ENCODE measurements around the gene HS6ST1. TPM values are rescaled to one million over a fixed set of nuclear protein-coding genes. Genes with fewer than 3 reads are reported as not detected.

The HS6ST1 gene
- total and polyA plus RNA-seq, 2 of the 4 experiments (the other 2 are of a cell fraction), result 29.9 to 36.9 TPM

DNA sequence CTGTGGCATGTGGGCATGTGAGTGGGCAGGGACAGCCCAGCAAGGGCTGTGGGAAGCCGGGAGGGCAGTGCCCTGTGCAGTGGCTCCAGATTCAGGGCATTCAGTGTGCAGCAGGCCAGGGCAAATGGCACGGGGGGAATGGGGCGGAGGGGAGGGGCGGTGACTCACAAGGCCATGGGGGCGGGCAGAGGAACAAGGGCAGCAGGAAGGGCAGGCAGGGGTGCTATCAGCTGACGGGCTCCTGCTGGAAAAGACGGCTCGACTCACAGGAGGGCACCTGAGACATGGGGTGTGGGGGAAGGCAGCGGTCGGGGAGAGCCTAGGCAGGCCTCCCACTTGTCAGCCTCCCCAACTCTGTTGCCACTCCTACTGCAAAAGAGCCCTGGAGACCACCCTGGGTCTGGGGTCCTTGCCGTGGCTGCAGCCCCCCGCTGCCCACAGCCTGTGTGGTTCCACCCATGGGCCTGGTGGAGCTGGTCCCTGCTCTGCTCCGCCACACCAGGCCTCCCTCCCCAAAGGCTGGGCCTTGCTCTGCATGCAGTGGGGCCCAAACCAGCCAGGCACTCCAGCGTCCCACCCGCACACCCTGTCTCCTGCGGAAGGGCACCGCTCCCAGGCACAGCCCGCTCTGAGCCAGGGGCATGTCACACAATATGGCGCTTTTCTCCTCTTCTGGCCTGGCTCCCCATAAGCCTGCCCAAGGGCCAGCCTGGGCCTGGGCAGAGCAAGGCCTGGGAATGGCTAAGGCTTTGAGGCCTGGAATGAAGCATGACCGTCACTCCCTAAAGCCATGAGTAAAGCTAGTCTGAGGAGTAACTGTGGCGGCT lies 25.9 kb downstream of the HS6ST1 start (continued):
- TF ChIP-seq MAZ (IDR thresholded peaks at IDR 0.05; ENCODE audit: borderline replicate concordance, low read depth, low read length) (no peak), FOS (IDR thresholded peaks at IDR 0.05; ENCODE audit: low read depth, low read length) (no peak)

DNA sequence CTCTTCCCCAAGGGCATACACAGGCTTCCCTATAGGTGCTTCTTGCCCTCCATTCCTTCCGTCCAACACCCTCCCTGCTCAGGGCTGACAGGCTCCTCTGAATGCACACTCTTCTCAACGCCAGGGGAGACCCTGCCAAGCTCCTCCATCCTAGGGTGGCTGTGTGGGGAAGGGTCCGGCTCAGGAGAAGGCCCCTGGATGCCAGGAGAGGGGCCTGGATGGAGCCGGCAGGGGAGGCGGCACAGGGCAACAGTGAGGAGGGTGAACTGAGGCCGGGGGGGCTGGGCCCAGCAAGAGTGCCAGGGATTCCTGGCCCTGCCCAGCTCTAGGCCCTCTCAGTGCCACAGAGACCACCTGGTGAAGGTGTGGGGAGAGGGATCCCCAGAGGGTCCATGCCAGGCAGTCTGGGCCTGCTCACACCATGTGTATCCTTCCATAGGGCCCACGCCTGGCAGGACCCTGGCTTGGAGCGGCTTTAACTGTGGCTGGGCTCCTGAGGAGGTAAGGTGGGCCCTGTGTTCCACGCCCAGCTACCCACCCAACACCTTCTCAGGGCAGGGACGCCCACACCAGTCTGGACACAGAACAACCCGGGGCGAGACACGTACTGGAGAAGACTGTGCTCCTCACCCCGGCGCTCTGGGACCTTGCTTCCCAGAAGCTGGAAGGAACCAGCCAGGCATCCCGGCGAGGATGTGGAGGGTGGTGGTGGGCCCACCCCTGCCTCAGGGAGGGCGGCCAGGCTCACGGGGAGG lies 26.6 kb downstream of the HS6ST1 start:
- dilution Hi-C loops (cut with HindIII; ENCODE audit: low sequenced_read_pairs, unreplicated experiment), result no loop called here
- H4K20me1 ChIP-seq (ENCODE audit: insufficient read depth, low read length), result peaks cover 96% of the 10 kb centered on the region

More for the DNA sequence above, 26.6 kb downstream of the HS6ST1 start:
- Histone ChIP-seq H4K5ac (ENCODE audit: low read depth, low read length) (no peak overlapping the region), H3K9me1 (ENCODE audit: insufficient read depth, low read length) (peaks cover 32% of the 10 kb centered on the region), H2AFZ (replicated peaks; ENCODE audit: low read length, poor library complexity) (no peak overlapping the region), H3K27ac (ENCODE audit: insufficient read depth, low read length) (no peak overlapping the region), H3K4ac (ENCODE audit: low read depth, low read length) (no peak overlapping the region), H3K9ac (ENCODE audit: low read depth, low read length) (no peak overlapping the region), H3K9me3 (ENCODE audit: control insufficient read depth, insufficient read depth, low read length) (no peaks in the 10 kb centered on the region), H3K18ac (ENCODE audit: low read depth, low read length) (no peak overlapping the region), H3K4me3 (ENCODE audit: insufficient read depth, low read depth, low read length) (no peak overlapping the region), H3K36me3 (ENCODE audit: control insufficient read depth, insufficient read depth, low read length) (peaks cover 39% of the 10 kb centered on the region; the same call in 1 of the 2 replicates), H3K14ac (replicated peaks; ENCODE audit: low read depth, low read length) (no peak overlapping the region), H2BK5ac (ENCODE audit: low read depth, low read length, poor library complexity, severe bottlenecking) (peak overlapping the region; percentile 3), H2BK120ac (ENCODE audit: low read depth, low read length) (no peak overlapping the region), H3K4me2 (ENCODE audit: low read depth, low read length) (no peak overlapping the region), H3K79me1 (ENCODE audit: low read depth in 1 of 2, low read length in 2 of 2) (peaks cover 39 to 91% of the 10 kb centered on the region in 2 experiments), H3K4me1 (ENCODE audit: control insufficient read depth, insufficient read depth, low read length) (peaks cover 38% of the 10 kb centered on the region), H2BK15ac (ENCODE audit: low read depth, low read length) (no peak overlapping the region), H2BK20ac (ENCODE audit: low read depth, low read length) (no peak overlapping the region), H2AK5ac (ENCODE audit: low read depth, low read length) (no peak overlapping the region), H2AK9ac (replicated peaks; ENCODE audit: low read depth, low read length, poor library complexity) (peak overlapping the region; percentile 23), H3K23ac (ENCODE audit: low read depth, low read length) (no peak overlapping the region), H4K8ac (ENCODE audit: low read depth in 2 of 2, low read length in 2 of 2) (no peak overlapping the region), H3K56ac (ENCODE audit: extremely low read depth, insufficient read depth, low read length) (no peak overlapping the region), H4K91ac (ENCODE audit: insufficient read depth, low read depth, low read length) (no peak overlapping the region), H3K27me3 (ENCODE audit: control insufficient read depth, insufficient read depth, low read length) (no peaks in the 10 kb centered on the region)
- ChIA-PET CTCF (no interaction called here), POLR2A (ENCODE audit: unreplicated experiment) (no interaction called here)
- no TSS peak for BruUV-seq (replicated peaks)
- TF ChIP-seq CHD1 (IDR thresholded peaks at IDR 0.05; ENCODE audit: low read depth, low read length) (no peak), MAZ (IDR thresholded peaks at IDR 0.05; ENCODE audit: borderline replicate concordance, low read depth, low read length) (no peak), SMC3 (IDR thresholded peaks at IDR 0.05; ENCODE audit: low read depth, low read length) (no peak), RFX5 (IDR thresholded peaks at IDR 0.05; ENCODE audit: low read depth, low read length) (no peak), BHLHE40 (IDR thresholded peaks at IDR 0.05; ENCODE audit: low read depth, low read length) (no peak), MAFK (IDR thresholded peaks at IDR 0.05; ENCODE audit: low read depth, low read length) (no peak), MXI1 (IDR thresholded peaks at IDR 0.05; ENCODE audit: borderline replicate concordance, low read depth, low read length) (no peak), RAD21 (IDR thresholded peaks at IDR 0.05; ENCODE audit: low read length) (no peak), RCOR1 (IDR thresholded peaks at IDR 0.05; ENCODE audit: insufficient replicate concordance, low read length) (no peak)
- TF ChIP-seq, protein P1, sequence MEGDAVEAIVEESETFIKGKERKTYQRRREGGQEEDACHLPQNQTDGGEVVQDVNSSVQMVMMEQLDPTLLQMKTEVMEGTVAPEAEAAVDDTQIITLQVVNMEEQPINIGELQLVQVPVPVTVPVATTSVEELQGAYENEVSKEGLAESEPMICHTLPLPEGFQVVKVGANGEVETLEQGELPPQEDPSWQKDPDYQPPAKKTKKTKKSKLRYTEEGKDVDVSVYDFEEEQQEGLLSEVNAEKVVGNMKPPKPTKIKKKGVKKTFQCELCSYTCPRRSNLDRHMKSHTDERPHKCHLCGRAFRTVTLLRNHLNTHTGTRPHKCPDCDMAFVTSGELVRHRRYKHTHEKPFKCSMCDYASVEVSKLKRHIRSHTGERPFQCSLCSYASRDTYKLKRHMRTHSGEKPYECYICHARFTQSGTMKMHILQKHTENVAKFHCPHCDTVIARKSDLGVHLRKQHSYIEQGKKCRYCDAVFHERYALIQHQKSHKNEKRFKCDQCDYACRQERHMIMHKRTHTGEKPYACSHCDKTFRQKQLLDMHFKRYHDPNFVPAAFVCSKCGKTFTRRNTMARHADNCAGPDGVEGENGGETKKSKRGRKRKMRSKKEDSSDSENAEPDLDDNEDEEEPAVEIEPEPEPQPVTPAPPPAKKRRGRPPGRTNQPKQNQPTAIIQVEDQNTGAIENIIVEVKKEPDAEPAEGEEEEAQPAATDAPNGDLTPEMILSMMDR (conservative IDR thresholded peaks at IDR 0.05; ENCODE audit: low read depth, low read length), result no peak
- TF ChIP-seq, protein P2, sequence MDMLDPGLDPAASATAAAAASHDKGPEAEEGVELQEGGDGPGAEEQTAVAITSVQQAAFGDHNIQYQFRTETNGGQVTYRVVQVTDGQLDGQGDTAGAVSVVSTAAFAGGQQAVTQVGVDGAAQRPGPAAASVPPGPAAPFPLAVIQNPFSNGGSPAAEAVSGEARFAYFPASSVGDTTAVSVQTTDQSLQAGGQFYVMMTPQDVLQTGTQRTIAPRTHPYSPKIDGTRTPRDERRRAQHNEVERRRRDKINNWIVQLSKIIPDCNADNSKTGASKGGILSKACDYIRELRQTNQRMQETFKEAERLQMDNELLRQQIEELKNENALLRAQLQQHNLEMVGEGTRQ (IDR thresholded peaks at IDR 0.05; ENCODE audit: low read depth, low read length), result no peak
- ATAC-seq (ENCODE audit: low read depth) (no peak), DNase-seq (no peak)
- in situ Hi-C loops (cut with MboI; ENCODE audit: low sequenced_read_pairs) (no loop called here), intact Hi-C loops (cut with micrococcal nuclease) (no loop called here)
- 94% methylated on average over 2 of the region's 19 CpGs; no CpG with 5 or more reads in 1 of the 2 experiments for WGBS, 2 experiments (ENCODE audit: extremely low coverage in 2 of 2, insufficient read length in 1 of 2)

Measured in IMR-90 (cell line).